Caco-2 (cell line): ENCODE measurements around the gene LLGL1. TPM values are rescaled to one million over a fixed set of nuclear protein-coding genes. Genes with fewer than 3 reads are reported as not detected.
A peak's percentile ranks its signal among the peaks of the same experiment; 100 is the strongest.

ENCODE experiments used
- BruUV-seq: library from RNA; stranded (reverse); fragments of 400-500 nt; replicated peaks from 2 replicates; lab custom pipeline; 2021; lab: Mats Ljungman, UMichigan
- CTCF ChIA-PET: fragments of 300-600 bp; sonication (Branson Sonifier 250); formaldehyde crosslinking; loops from one replicate; lab custom pipeline; 2022; ENCODE audit warnings: antibody characterized with exemption; lab: Charles Lee
- POLR2A ChIA-PET: fragments of 300-600 bp; sonication (Branson Sonifier 250); formaldehyde crosslinking; loops from one replicate; lab custom pipeline; 2022; ENCODE audit warnings: antibody characterized with exemption; lab: Charles Lee
- DNase-seq, 2 experiments: peaks; one replicate each; pipeline versions ENCODE4 v3.0.0 to v3.0.0-alpha.2; 2020 to 2022
- H3K27me3 ChIP-seq: replicated peaks from 2 replicates; pipeline ENCODE4 v1.6.0; 2011; ENCODE audit warnings: low read length; ENCODE audit not compliant: control insufficient read depth, insufficient read depth
- H3K36me3 ChIP-seq: 2 replicates; pipeline ENCODE4 v1.5.1; 2011; ENCODE audit warnings: low read length; ENCODE audit not compliant: control insufficient read depth, insufficient read depth
- H3K4me1 ChIP-seq: fragments of 250-450 bp; sonication (Bioruptor Pico); 2 replicates; pipeline ENCODE4 v1.5.1; 2020; ENCODE audit warnings: mild to moderate bottlenecking
- H3K4me3 ChIP-seq: 2 replicates; pipeline ENCODE4 v1.5.1; 2011; ENCODE audit warnings: low read depth, mild to moderate bottlenecking, control low read depth, low read length
- H3K9me3 ChIP-seq: fragments of 250-450 bp; sonication (Bioruptor Pico); 2 replicates; pipeline ENCODE4 v1.5.1; 2020; ENCODE audit warnings: mild to moderate bottlenecking, moderate library complexity
- H3K27ac Mint-ChIP-seq: one replicate; pipeline ENCODE4 v1.8.0; 2022; ENCODE audit warnings: mixed read lengths; ENCODE audit not compliant: unreplicated experiment
- H3K27me3 Mint-ChIP-seq: one replicate; pipeline ENCODE4 v1.8.0; 2022; ENCODE audit warnings: mixed read lengths; ENCODE audit not compliant: insufficient read depth, unreplicated experiment
- H3K36me3 Mint-ChIP-seq: one replicate; pipeline ENCODE4 v1.8.0; 2022; ENCODE audit warnings: mild to moderate bottlenecking, mixed read lengths; ENCODE audit not compliant: insufficient read depth, unreplicated experiment
- H3K4me1 Mint-ChIP-seq: one replicate; pipeline ENCODE4 v1.8.0; 2022; ENCODE audit warnings: low read depth, mixed read lengths; ENCODE audit not compliant: unreplicated experiment
- H3K4me3 Mint-ChIP-seq: one replicate; pipeline ENCODE4 v1.8.0; 2022; ENCODE audit warnings: mild to moderate bottlenecking, moderate library complexity, mixed read lengths; ENCODE audit not compliant: unreplicated experiment
- H3K9me3 Mint-ChIP-seq: one replicate; pipeline ENCODE4 v1.8.0; 2022; ENCODE audit warnings: mixed read lengths; ENCODE audit not compliant: unreplicated experiment
- CTCF ChIP-seq, 2 experiments: fragments of 200-600 bp in 1 of 2; IDR thresholded peaks; 1 replicate in 1 of 2; 2 replicates in 1 of 2; pipeline versions ENCODE4 v1.5.1 to v1.8.0; 2011 to 2022; ENCODE audit warnings: antibody characterized with exemption in 1 of 2, control low read depth in 1 of 2, inconsistent platforms in 1 of 2, low read depth in 1 of 2, low read length in 1 of 2, mild to moderate bottlenecking in 1 of 2, moderate library complexity in 1 of 2; ENCODE audit not compliant: insufficient read depth in 1 of 2, severe bottlenecking in 1 of 2, unreplicated experiment in 1 of 2
- intact Hi-C: fragments of 100-400 bp; cut with micrococcal nuclease; formaldehyde crosslinking; loops from one replicate; pipeline ENCODE4 v1.10.0; 2022; ENCODE audit not compliant: unreplicated experiment
- total RNA-seq: library from RNA; stranded (reverse); gene quantifications from 2 replicates; pipeline ENCODE4 v1.2.3, GENCODE V29; 2022

The LLGL1 gene
- total RNA-seq, 1 experiment from 2014 or later: 41.3 TPM

- H3K27me3 ChIP-seq: no peaks in the 10 kb centered on the region
- Mint-ChIP-seq H3K4me1 (peaks cover 6% of the 10 kb centered on the region), H3K9me3 (no peaks in the 10 kb centered on the region), H3K27ac (peak overlapping the region; percentile 73), H3K27me3 (no peaks in the 10 kb centered on the region), H3K4me3 (no peak overlapping the region), H3K36me3 (peaks cover 45% of the 10 kb centered on the region)
- CTCF ChIA-PET: no interaction called here
- H3K4me3 ChIP-seq: no peak overlapping the region
- H3K4me1 ChIP-seq: peaks cover 17% of the 10 kb centered on the region
- no peak for TF ChIP-seq CTCF (IDR thresholded peaks at IDR 0.05; ENCODE audit: insufficient read depth in 1 of 2, low read depth in 1 of 2, low read length in 1 of 2, severe bottlenecking in 1 of 2, unreplicated experiment in 1 of 2)
- POLR2A ChIA-PET: interaction anchor here (0.6 kb wide), 2 partner anchors 8 to 84 kb away, joined by 3 read pairs; no protein-coding TSS in a partner anchor
- intact Hi-C loops: no loop called here
- no TSS peak for BruUV-seq
- H3K36me3 ChIP-seq: no peaks in the 10 kb centered on the region
- H3K9me3 ChIP-seq: no peaks in the 10 kb centered on the region
- DNase-seq: no peak
Measured at GRCh38 chr17:18267366-18267765, 41.9 kb downstream of the LLGL1 start.

GRCh38 chr17:18267927-18268711, 42.7 kb downstream of the LLGL1 start:
- Histone ChIP-seq H3K9me3 (no peaks in the 10 kb centered on the region), H3K4me1 (peaks cover 16% of the 10 kb centered on the region), H3K36me3 (no peaks in the 10 kb centered on the region), H3K4me3 (no peak overlapping the region), H3K27me3 (no peaks in the 10 kb centered on the region)
- Mint-ChIP-seq H3K27me3 (no peaks in the 10 kb centered on the region), H3K36me3 (peaks cover 49% of the 10 kb centered on the region), H3K9me3 (no peaks in the 10 kb centered on the region), H3K4me1 (peaks cover 6% of the 10 kb centered on the region), H3K4me3 (no peak overlapping the region), H3K27ac (peak overlapping the region; percentile 73)
- intact Hi-C loops: no loop called here
- no peak for TF ChIP-seq CTCF (IDR thresholded peaks at IDR 0.05; ENCODE audit: insufficient read depth in 1 of 2, low read depth in 1 of 2, low read length in 1 of 2, severe bottlenecking in 1 of 2, unreplicated experiment in 1 of 2)
- CTCF ChIA-PET: interaction anchor here (0.6 kb wide), 1 partner anchor 28 kb away, joined by 3 read pairs; no protein-coding TSS in a partner anchor
- POLR2A ChIA-PET: interaction anchor here (0.6 to 1.0 kb wide), 4 partner anchors 9 to 85 kb away, joined by 3 to 4 read pairs (median 3); no protein-coding TSS in a partner anchor
- BruUV-seq: no TSS peak
- DNase-seq: no peak

- H3K27me3 Mint-ChIP-seq: no peaks in the 10 kb centered on the region
- H3K4me3 Mint-ChIP-seq: no peak overlapping the region
- H3K4me1 ChIP-seq: peaks cover 16% of the 10 kb centered on the region
- H3K36me3 ChIP-seq: peaks cover 5% of the 10 kb centered on the region; the same call in 1 of the 2 replicates
- ChIA-PET POLR2A (interaction anchor here (1.1 kb wide), 1 partner anchor 9 kb away, joined by 5 read pairs; the partner anchor contains the start of gene MIEF2), CTCF (no interaction called here)
- TF ChIP-seq CTCF (IDR thresholded peaks at IDR 0.05; ENCODE audit: insufficient read depth in 1 of 2, low read depth in 1 of 2, low read length in 1 of 2, severe bottlenecking in 1 of 2, unreplicated experiment in 1 of 2): no peak
- DNase-seq: no peak
- H3K27me3 ChIP-seq: no peaks in the 10 kb centered on the region
- no peaks in the 10 kb centered on the region for H3K9me3 ChIP-seq
- BruUV-seq: no TSS peak
- H3K4me1 Mint-ChIP-seq: peaks cover 6% of the 10 kb centered on the region
- peak overlapping the region; percentile 59 for H3K27ac Mint-ChIP-seq
- H3K36me3 Mint-ChIP-seq: peaks cover 54% of the 10 kb centered on the region
- intact Hi-C loops: no loop called here
- no peaks in the 10 kb centered on the region for H3K9me3 Mint-ChIP-seq
- H3K4me3 ChIP-seq: no peak overlapping the region
Measured at GRCh38 chr17:18270046-18270931, 44.9 kb downstream of the LLGL1 start.
